ENCODE data around the gene E2F2. TPM values are rescaled to one million over a fixed set of nuclear protein-coding genes. Genes with fewer than 3 reads are reported as not detected.

E2F2 gene
- polyA plus RNA-seq, 1 donor (not counting 4 experiments of a cell fraction or from before 2014, with no cell fraction given): 0.05 TPM

- dilution Hi-C loops (cut with MboI; ENCODE audit: extremely low pct_ligation_motif_present, low sequenced_read_pairs): no loop called here
- TF ChIP-seq CTCF (optimal IDR thresholded peaks at IDR 0.05 in 1 of 3, IDR thresholded peaks at IDR 0.05 in 1 of 3, conservative IDR thresholded peaks at IDR 0.05 in 1 of 3; ENCODE audit: extremely low read depth in 1 of 3, insufficient read depth in 2 of 3, low read length in 3 of 3): no peak
- no peak for TF ChIP-seq EZH2 (IDR thresholded peaks at IDR 0.05; ENCODE audit: low read length)
- H3K79me2 ChIP-seq (ENCODE audit: control insufficient read depth, insufficient read depth, low read length): no peaks in the 10 kb centered on the region
- no peak overlapping the region for H2AFZ ChIP-seq (ENCODE audit: control insufficient read depth, low read length)
- DNase-seq (ENCODE audit: low read depth, low spot score) (no peak), FAIRE-seq (peak; percentile 62)
- no peaks in the 10 kb centered on the region for H3K9me1 ChIP-seq (ENCODE audit: control insufficient read depth, extremely low read depth, insufficient read depth, low read length)
- no peaks in the 10 kb centered on the region for H3K36me3 ChIP-seq (ENCODE audit: control insufficient read depth in 2 of 2, extremely low read depth in 1 of 2, insufficient read depth in 2 of 2, low read length in 2 of 2)
- H3K4me1 ChIP-seq (ENCODE audit: control insufficient read depth, extremely low read depth, insufficient read depth, low read length): peaks cover 48% of the 10 kb centered on the region
- H3K4me3 ChIP-seq (ENCODE audit: control insufficient read depth in 2 of 3, extremely low read depth in 1 of 3, insufficient read depth in 2 of 3, low read depth in 1 of 3, low read length in 3 of 3): no peak overlapping the region
- no peaks in the 10 kb centered on the region for H3K9me3 ChIP-seq (ENCODE audit: control insufficient read depth, low read depth, low read length)
- H4K20me1 ChIP-seq (ENCODE audit: control insufficient read depth, extremely low read depth, insufficient read depth, low read length): no peaks in the 10 kb centered on the region
- peak overlapping the region; percentile 16 for H3K27ac ChIP-seq (ENCODE audit: control insufficient read depth, insufficient read depth, low read length)
- H3K9ac ChIP-seq (ENCODE audit: control insufficient read depth, extremely low read depth, insufficient read depth, low read length): peak overlapping the region; percentile 2
- no peaks in the 10 kb centered on the region for H3K27me3 ChIP-seq (ENCODE audit: control insufficient read depth, extremely low read depth, insufficient read depth, low read length)
- H3K4me2 ChIP-seq (ENCODE audit: control insufficient read depth, extremely low read depth, insufficient read depth, low read depth, low read length): peak overlapping the region; percentile 15
Measured at GRCh38 chr1:23475134-23475628, 55.9 kb downstream of the E2F2 start.

- Histone ChIP-seq H3K9me1 (ENCODE audit: control insufficient read depth, extremely low read depth, insufficient read depth, low read length) (no peaks in the 10 kb centered on the region), H4K20me1 (ENCODE audit: control insufficient read depth, extremely low read depth, insufficient read depth, low read length) (no peaks in the 10 kb centered on the region), H3K9ac (ENCODE audit: control insufficient read depth, extremely low read depth, insufficient read depth, low read length) (peak overlapping the region; percentile 67), H3K27ac (ENCODE audit: control insufficient read depth, insufficient read depth, low read length) (peak overlapping the region; percentile 87), H3K27me3 (ENCODE audit: control insufficient read depth, extremely low read depth, insufficient read depth, low read length) (no peaks in the 10 kb centered on the region), H3K4me2 (ENCODE audit: control insufficient read depth, extremely low read depth, insufficient read depth, low read depth, low read length) (peak overlapping the region; percentile 63), H3K36me3 (ENCODE audit: control insufficient read depth in 2 of 2, extremely low read depth in 1 of 2, insufficient read depth in 2 of 2, low read length in 2 of 2) (no peaks in the 10 kb centered on the region), H2AFZ (ENCODE audit: control insufficient read depth, low read length) (no peak overlapping the region), H3K4me3 (ENCODE audit: control insufficient read depth in 2 of 3, extremely low read depth in 1 of 3, insufficient read depth in 2 of 3, low read depth in 1 of 3, low read length in 3 of 3) (peak overlapping the region in 1 of 3 experiments; percentile 26), H3K4me1 (ENCODE audit: control insufficient read depth, extremely low read depth, insufficient read depth, low read length) (peaks cover 48% of the 10 kb centered on the region), H3K79me2 (ENCODE audit: control insufficient read depth, insufficient read depth, low read length) (no peaks in the 10 kb centered on the region), H3K9me3 (ENCODE audit: control insufficient read depth, low read depth, low read length) (no peaks in the 10 kb centered on the region)
- dilution Hi-C loops (cut with MboI; ENCODE audit: extremely low pct_ligation_motif_present, low sequenced_read_pairs): no loop called here
- peak; percentile 67 for DNase-seq (ENCODE audit: low read depth, low spot score)
- no peak for TF ChIP-seq EZH2 (IDR thresholded peaks at IDR 0.05; ENCODE audit: low read length)
- TF ChIP-seq CTCF (optimal IDR thresholded peaks at IDR 0.05 in 1 of 3, IDR thresholded peaks at IDR 0.05 in 1 of 3, conservative IDR thresholded peaks at IDR 0.05 in 1 of 3; ENCODE audit: extremely low read depth in 1 of 3, insufficient read depth in 2 of 3, low read length in 3 of 3): no peak
- peak; percentile 97 for FAIRE-seq
Measured at GRCh38 chr1:23473037-23473800, 57.8 kb downstream of the E2F2 start.

All from keratinocyte (primary cell).